ENCODE data around the gene ST13.

ST13 gene

DNA sequence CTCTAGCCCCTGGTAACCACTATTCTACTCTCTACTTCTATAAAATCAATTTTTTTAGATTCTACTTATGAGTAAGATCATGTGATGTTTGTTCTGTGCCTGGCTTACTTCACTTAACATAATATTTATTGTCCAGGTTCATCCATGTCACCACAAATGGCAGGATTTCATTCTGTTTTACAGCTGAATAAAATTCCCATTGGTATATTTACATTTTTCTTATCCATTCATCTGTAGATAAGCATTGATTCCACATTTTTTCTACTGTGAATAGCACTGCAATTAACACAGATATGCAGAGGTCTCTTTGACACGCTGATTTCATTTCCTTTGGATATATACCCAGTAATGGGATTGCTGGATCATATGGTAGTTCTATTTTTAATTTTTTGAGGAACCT lies 53.1 kb downstream of the ST13 start:
- H3K9me3 ChIP-seq (ENCODE audit: insufficient read depth, low read length), result no peaks in the 10 kb centered on the region
- peak overlapping the region; percentile 40 for H3K4me2 ChIP-seq (ENCODE audit: low read length)
- H3K9ac ChIP-seq (ENCODE audit: low read length), result no peak overlapping the region
- TF ChIP-seq, protein P1, sequence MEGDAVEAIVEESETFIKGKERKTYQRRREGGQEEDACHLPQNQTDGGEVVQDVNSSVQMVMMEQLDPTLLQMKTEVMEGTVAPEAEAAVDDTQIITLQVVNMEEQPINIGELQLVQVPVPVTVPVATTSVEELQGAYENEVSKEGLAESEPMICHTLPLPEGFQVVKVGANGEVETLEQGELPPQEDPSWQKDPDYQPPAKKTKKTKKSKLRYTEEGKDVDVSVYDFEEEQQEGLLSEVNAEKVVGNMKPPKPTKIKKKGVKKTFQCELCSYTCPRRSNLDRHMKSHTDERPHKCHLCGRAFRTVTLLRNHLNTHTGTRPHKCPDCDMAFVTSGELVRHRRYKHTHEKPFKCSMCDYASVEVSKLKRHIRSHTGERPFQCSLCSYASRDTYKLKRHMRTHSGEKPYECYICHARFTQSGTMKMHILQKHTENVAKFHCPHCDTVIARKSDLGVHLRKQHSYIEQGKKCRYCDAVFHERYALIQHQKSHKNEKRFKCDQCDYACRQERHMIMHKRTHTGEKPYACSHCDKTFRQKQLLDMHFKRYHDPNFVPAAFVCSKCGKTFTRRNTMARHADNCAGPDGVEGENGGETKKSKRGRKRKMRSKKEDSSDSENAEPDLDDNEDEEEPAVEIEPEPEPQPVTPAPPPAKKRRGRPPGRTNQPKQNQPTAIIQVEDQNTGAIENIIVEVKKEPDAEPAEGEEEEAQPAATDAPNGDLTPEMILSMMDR (IDR thresholded peaks at IDR 0.05; ENCODE audit: low read depth, low read length), result no peak
- no peak for TF ChIP-seq EZH2phosphoT487 (IDR thresholded peaks at IDR 0.05; ENCODE audit: low read depth)
- peaks cover 42% of the 10 kb centered on the region for H4K20me1 ChIP-seq (ENCODE audit: insufficient read depth, low read length)
- no peaks in the 10 kb centered on the region for H3K27me3 ChIP-seq (ENCODE audit: low read depth, low read length)
- no peak overlapping the region for H2AFZ ChIP-seq (ENCODE audit: low read depth, low read length)
- peaks cover 79% of the 10 kb centered on the region for H3K79me2 ChIP-seq (ENCODE audit: low read length)
- H3K36me3 ChIP-seq (replicated peaks; ENCODE audit: low read depth, low read length), result peaks cover 29% of the 10 kb centered on the region
- H3K4me1 ChIP-seq (ENCODE audit: low read length), result peaks cover 14% of the 10 kb centered on the region
- peak overlapping the region; percentile 57 for H3K27ac ChIP-seq (ENCODE audit: low read length)
- no peak overlapping the region for H3K4me3 ChIP-seq (ENCODE audit: low read length)

DNA sequence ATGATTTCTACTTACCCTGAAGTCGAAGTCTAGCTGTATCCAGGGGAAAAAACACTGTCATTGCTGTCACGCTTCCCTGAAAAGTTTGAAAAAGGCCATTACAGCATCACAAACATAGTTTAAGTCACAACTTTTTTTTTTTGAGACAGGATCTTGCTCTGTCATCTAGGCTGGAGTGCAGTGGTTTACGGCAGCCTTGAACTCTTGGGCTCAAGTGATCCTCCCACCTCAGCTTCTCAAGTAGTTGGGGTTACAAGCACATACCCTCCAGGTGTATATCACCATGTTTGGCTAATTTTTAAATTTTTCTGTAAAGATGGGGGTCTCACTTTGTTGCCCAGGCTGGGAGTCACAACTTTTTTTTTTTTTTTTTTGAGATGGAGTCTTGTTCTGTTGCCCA lies 57.4 kb downstream of the ST13 start:
- peaks cover 14% of the 10 kb centered on the region for H4K20me1 ChIP-seq (ENCODE audit: insufficient read depth, low read length)
- H3K36me3 ChIP-seq (replicated peaks; ENCODE audit: low read depth, low read length), result peaks cover 28% of the 10 kb centered on the region
- H3K79me2 ChIP-seq (ENCODE audit: low read length), result peaks cover 36% of the 10 kb centered on the region
- H3K4me3 ChIP-seq (ENCODE audit: low read length), result no peak overlapping the region
- no peaks in the 10 kb centered on the region for H3K9me3 ChIP-seq (ENCODE audit: insufficient read depth, low read length)
- peaks cover 9% of the 10 kb centered on the region for H3K4me1 ChIP-seq (ENCODE audit: low read length)
- no peak overlapping the region for H3K4me2 ChIP-seq (ENCODE audit: low read length)
- no peak for TF ChIP-seq EZH2phosphoT487 (IDR thresholded peaks at IDR 0.05; ENCODE audit: low read depth)
- TF ChIP-seq, protein P1 (IDR thresholded peaks at IDR 0.05; ENCODE audit: low read depth, low read length), result no peak
- no peak overlapping the region for H3K9ac ChIP-seq (ENCODE audit: low read length)
- no peaks in the 10 kb centered on the region for H3K27me3 ChIP-seq (ENCODE audit: low read depth, low read length)
- H3K27ac ChIP-seq (ENCODE audit: low read length), result no peak overlapping the region
- H2AFZ ChIP-seq (ENCODE audit: low read depth, low read length), result no peak overlapping the region

DNA sequence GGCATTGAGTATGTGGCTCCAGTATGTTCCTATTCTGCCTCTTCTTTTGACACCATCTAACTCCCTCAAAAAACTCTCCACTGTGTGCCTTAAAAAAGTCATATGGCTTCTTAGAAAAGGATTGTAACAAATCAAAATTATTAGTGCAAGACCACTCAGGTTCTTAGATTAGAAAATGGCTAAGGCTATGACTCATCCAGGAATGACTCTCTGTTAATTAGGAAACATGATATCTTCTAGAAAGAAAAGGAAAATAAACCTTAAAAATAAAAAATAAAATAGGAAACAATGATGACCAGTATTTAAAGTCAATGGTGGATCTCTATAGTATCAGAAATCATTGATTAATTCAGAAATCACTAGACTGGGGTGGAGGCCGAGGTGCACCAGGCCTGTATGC lies 59.0 kb downstream of the ST13 start:
- H3K4me2 ChIP-seq (ENCODE audit: low read length), result no peak overlapping the region
- no peak overlapping the region for H3K27ac ChIP-seq (ENCODE audit: low read length)
- H3K4me1 ChIP-seq (ENCODE audit: low read length), result no peaks in the 10 kb centered on the region
- no peak overlapping the region for H2AFZ ChIP-seq (ENCODE audit: low read depth, low read length)
- H3K9me3 ChIP-seq (ENCODE audit: insufficient read depth, low read length), result no peaks in the 10 kb centered on the region
- H3K79me2 ChIP-seq (ENCODE audit: low read length), result peaks cover 23% of the 10 kb centered on the region
- no peak overlapping the region for H3K9ac ChIP-seq (ENCODE audit: low read length)
- H3K36me3 ChIP-seq (replicated peaks; ENCODE audit: low read depth, low read length), result peaks cover 28% of the 10 kb centered on the region
- H4K20me1 ChIP-seq (ENCODE audit: insufficient read depth, low read length), result 0 out of 2 replicates have a peak, but pooled peaks cover 3% of the 10 kb centered on the region
- TF ChIP-seq, protein P1 (IDR thresholded peaks at IDR 0.05; ENCODE audit: low read depth, low read length), result no peak
- TF ChIP-seq EZH2phosphoT487 (IDR thresholded peaks at IDR 0.05; ENCODE audit: low read depth), result no peak
- no peak overlapping the region for H3K4me3 ChIP-seq (ENCODE audit: low read length)
- H3K27me3 ChIP-seq (ENCODE audit: low read depth, low read length), result no peaks in the 10 kb centered on the region

DNA sequence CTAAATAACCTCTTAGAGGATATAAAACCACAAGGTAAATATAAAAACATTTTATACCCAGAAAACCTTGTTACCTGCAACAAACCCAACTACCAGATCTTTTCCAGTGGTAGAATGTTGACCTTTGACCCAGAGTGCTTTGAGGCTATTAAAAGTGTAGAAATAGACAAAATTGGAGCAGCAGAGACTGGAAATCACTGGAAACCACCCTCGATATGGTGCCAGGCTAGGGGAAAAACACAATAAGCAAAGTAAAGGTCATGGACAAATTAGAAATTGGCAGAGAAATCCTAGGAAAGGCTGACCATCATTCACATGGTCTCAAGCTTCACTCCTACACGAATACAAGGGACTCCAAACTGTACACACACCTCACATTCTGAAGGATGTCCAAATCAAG lies 64.0 kb downstream of the ST13 start:
- peaks cover 2% of the 10 kb centered on the region; the same call in 1 of the 2 replicates for H3K79me2 ChIP-seq (ENCODE audit: low read length)
- no peak overlapping the region for H3K4me3 ChIP-seq (ENCODE audit: low read length)
- no peaks in the 10 kb centered on the region for H3K9me3 ChIP-seq (ENCODE audit: insufficient read depth, low read length)
- no peak overlapping the region for H3K9ac ChIP-seq (ENCODE audit: low read length)
- peaks cover 48% of the 10 kb centered on the region for H3K36me3 ChIP-seq (replicated peaks; ENCODE audit: low read depth, low read length)
- H3K4me1 ChIP-seq (ENCODE audit: low read length), result no peaks in the 10 kb centered on the region
- TF ChIP-seq EZH2phosphoT487 (IDR thresholded peaks at IDR 0.05; ENCODE audit: low read depth), result no peak
- TF ChIP-seq, protein P1 (IDR thresholded peaks at IDR 0.05; ENCODE audit: low read depth, low read length), result no peak
- H3K4me2 ChIP-seq (ENCODE audit: low read length), result no peak overlapping the region
- no peaks in the 10 kb centered on the region for H3K27me3 ChIP-seq (ENCODE audit: low read depth, low read length)
- H2AFZ ChIP-seq (ENCODE audit: low read depth, low read length), result no peak overlapping the region
- H3K27ac ChIP-seq (ENCODE audit: low read length), result no peak overlapping the region
- H4K20me1 ChIP-seq (ENCODE audit: insufficient read depth, low read length), result no peaks in the 10 kb centered on the region
